Activated CD8-positive, alpha-beta T cell treated with anti-CD3 and anti-CD28 coated beads for 36 hours (primary cell): ENCODE measurements around the gene CDK5. TPM values are rescaled to one million over a fixed set of nuclear protein-coding genes. Genes with fewer than 3 reads are reported as not detected.

Experiments
- ATAC-seq: fragments of 200-7000 bp; cut with Tn5 transposase; one replicate; pipeline ENCODE4 v1.10.0; 2021; ENCODE audit warnings: mild to moderate bottlenecking, moderate library complexity
- CTCF ChIA-PET: fragments of 350-600 bp; sonication (Branson Sonifier 250); formaldehyde crosslinking; loops from one replicate; lab custom pipeline; 2021; ENCODE audit warnings: antibody characterized with exemption; lab: Charles Lee
- POLR2A ChIA-PET: fragments of 350-600 bp; sonication (Branson Sonifier 250); formaldehyde crosslinking; loops from one replicate; lab custom pipeline; 2021; ENCODE audit warnings: antibody characterized with exemption; lab: Charles Lee
- DNase-seq: peaks from one replicate; pipeline ENCODE4 v3.0.0-alpha.2; 2020
- H3K27ac Mint-ChIP-seq: one replicate; pipeline ENCODE4 v1.8.0; 2021; ENCODE audit warnings: mild to moderate bottlenecking, mixed read lengths
- H3K27me3 Mint-ChIP-seq: one replicate; pipeline ENCODE4 v1.8.0; 2021; ENCODE audit warnings: mixed read lengths
- H3K36me3 Mint-ChIP-seq: one replicate; pipeline ENCODE4 v1.8.0; 2021; ENCODE audit warnings: low read depth, mixed read lengths
- H3K4me1 Mint-ChIP-seq: one replicate; pipeline ENCODE4 v1.8.0; 2021; ENCODE audit warnings: low read depth, mixed read lengths
- H3K4me3 Mint-ChIP-seq: one replicate; pipeline ENCODE4 v1.8.0; 2021; ENCODE audit warnings: mild to moderate bottlenecking, moderate library complexity, mixed read lengths
- H3K9me3 Mint-ChIP-seq: one replicate; pipeline ENCODE4 v1.8.0; 2021; ENCODE audit warnings: mixed read lengths
- CTCF ChIP-seq: fragments of 200-600 bp; IDR thresholded peaks from one replicate; pipeline ENCODE4 v1.8.0; 2022; ENCODE audit warnings: antibody characterized with exemption, mild to moderate bottlenecking
- intact Hi-C: fragments of 100-400 bp; cut with micrococcal nuclease; formaldehyde crosslinking; loops from one replicate; pipeline ENCODE4 v1.10.0; 2022
- total RNA-seq, 2 experiments: library from RNA; stranded (reverse); gene quantifications; one replicate each; pipeline ENCODE4 v1.2.3, GENCODE V29; 2021

CDK5 gene
- total RNA-seq, 2 experiments from 2014 or later, result 9.9 to 10.4 TPM

DNA sequence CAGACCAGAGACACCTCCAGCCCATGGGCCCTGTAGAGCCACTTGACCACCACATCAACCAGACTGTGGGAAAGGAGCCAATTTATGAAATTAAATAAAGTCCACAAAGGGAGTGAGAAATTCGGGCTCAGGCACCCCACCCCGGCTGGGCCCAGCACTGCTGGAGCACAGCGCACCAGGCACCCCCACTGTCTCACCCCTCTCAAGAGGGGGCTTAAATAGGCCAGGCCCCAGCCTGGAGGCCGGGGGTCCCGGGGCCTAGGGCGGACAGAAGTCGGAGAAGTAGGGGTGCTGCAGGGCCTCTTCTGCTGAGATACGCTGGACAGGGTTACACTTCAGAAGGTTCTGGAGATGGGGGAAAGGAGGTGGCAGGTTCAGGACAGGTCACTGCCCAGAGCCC, 3.9 kb downstream of the CDK5 start:
- Mint-ChIP-seq H3K4me1 (peaks cover 15% of the 10 kb centered on the region), H3K27me3 (no peaks in the 10 kb centered on the region), H3K4me3 (no peak overlapping the region), H3K36me3 (no peaks in the 10 kb centered on the region), H3K27ac (no peak overlapping the region), H3K9me3 (no peaks in the 10 kb centered on the region)
- no peak for ATAC-seq
- ChIA-PET CTCF (no interaction called here), POLR2A (interaction anchor here (1.3 kb wide), 1 partner anchor 35 kb away, joined by 3 read pairs; no protein-coding TSS in a partner anchor)
- intact Hi-C loops, result no loop called here
- no peak for DNase-seq
- no peak for TF ChIP-seq CTCF

- POLR2A ChIA-PET, result no interaction called here
- no peak for TF ChIP-seq CTCF
- Mint-ChIP-seq H3K4me3 (no peak overlapping the region), H3K9me3 (no peaks in the 10 kb centered on the region), H3K27me3 (no peaks in the 10 kb centered on the region), H3K36me3 (no peaks in the 10 kb centered on the region), H3K4me1 (peaks cover 14% of the 10 kb centered on the region), H3K27ac (no peak overlapping the region)
- DNase-seq (no peak), ATAC-seq (no peak)
- CTCF ChIA-PET, result no interaction called here
- intact Hi-C loops, result no loop called here
Measured at GRCh38 chr7:151053096-151053495, 4.6 kb downstream of the CDK5 start.

- DNase-seq, result peak; percentile 59
- H3K27ac Mint-ChIP-seq, result no peak overlapping the region
- no peaks in the 10 kb centered on the region for H3K9me3 Mint-ChIP-seq
- peaks cover 3% of the 10 kb centered on the region for H3K4me1 Mint-ChIP-seq
- POLR2A ChIA-PET, result interaction anchor here (0.6 to 1.1 kb wide), 3 partner anchors 11 to 142 kb away, joined by 3 to 4 read pairs (median 3); no protein-coding TSS in a partner anchor
- ATAC-seq, result peak; percentile 77
- no peaks in the 10 kb centered on the region for H3K36me3 Mint-ChIP-seq
- no peak for TF ChIP-seq CTCF
- CTCF ChIA-PET, result interaction anchor here (1.0 kb wide), 1 partner anchor 59 kb away, joined by 6 read pairs; no protein-coding TSS in a partner anchor
- intact Hi-C loops, result no loop called here
- H3K4me3 Mint-ChIP-seq, result no peak overlapping the region
- H3K27me3 Mint-ChIP-seq, result no peaks in the 10 kb centered on the region
Measured at GRCh38 chr7:151051108-151051507, 6.6 kb downstream of the CDK5 start.

DNA sequence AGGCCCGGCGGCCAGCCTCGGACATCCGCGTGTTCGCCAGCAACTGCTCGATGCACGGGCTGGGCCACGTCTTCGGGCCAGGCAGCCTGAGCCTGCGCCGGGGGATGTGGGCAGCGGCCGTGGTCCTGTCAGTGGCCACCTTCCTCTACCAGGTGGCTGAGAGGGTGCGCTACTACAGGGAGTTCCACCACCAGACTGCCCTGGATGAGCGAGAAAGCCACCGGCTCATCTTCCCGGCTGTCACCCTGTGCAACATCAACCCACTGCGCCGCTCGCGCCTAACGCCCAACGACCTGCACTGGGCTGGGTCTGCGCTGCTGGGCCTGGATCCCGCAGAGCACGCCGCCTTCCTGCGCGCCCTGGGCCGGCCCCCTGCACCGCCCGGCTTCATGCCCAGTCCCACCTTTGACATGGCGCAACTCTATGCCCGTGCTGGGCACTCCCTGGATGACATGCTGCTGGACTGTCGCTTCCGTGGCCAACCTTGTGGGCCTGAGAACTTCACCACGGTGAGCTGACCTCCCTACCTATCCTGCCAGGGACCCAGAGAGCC, 8.7 kb downstream of the CDK5 start:
- Mint-ChIP-seq H3K27ac (no peak overlapping the region), H3K9me3 (no peaks in the 10 kb centered on the region), H3K4me3 (no peak overlapping the region), H3K36me3 (no peaks in the 10 kb centered on the region), H3K27me3 (no peaks in the 10 kb centered on the region), H3K4me1 (peaks cover 3% of the 10 kb centered on the region)
- ChIA-PET POLR2A (no interaction called here), CTCF (no interaction called here)
- intact Hi-C loops, result no loop called here
- no peak for TF ChIP-seq CTCF
- no peak for DNase-seq
- no peak for ATAC-seq

DNA sequence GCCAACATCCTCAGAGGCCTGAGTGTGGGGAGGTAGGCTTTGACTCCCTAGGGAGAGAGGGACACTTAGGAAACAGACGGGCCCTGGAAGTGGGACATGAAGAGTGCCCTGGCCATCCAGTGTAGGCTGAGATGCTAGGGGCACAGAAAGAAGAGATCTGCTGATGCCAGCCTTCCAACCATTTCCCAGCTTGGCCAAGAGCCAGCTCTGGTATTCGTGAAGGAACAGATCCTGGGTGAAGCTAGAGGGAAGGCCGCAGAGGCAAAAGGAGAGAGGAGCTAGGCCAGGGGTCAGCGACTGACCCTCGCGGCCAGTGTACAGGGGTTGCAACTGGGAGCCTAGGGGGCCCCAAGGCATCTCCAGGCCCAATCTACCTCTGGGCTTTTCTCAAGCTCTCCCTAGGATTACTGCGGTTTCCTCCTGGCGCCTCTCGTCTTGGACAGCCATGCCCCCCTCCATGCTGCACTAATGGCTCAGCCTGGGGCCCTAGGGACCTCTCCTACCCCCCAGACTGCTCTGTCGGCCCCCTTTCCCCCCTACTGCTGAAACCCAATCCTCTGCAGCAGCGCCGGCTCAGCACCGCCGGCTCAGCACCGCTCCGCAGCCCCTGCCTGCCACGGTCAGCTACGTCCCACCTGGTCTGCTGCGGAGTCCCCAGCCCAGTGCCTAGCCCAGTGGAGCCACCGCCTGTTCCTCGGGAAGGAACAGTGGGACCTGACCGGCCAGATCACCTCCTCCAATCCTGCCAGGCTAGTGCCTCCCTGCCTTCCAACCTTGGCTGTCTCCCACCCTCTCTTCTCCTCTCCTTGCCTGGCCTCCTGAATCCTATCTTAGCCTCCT, 9.5 kb downstream of the CDK5 start, which contains the start of gene ASIC3:
TSS of gene ASIC3 (plus strand) at position 556 of the 840 bp plus-strand sequence. CDS start 355 bp downstream, outside the sequence.
- no peaks in the 10 kb centered on the region for H3K27me3 Mint-ChIP-seq
- no peak within 1 kb of the TSS for H3K27ac Mint-ChIP-seq
- H3K4me3 Mint-ChIP-seq, result no peak within 1 kb of the TSS
- ChIA-PET CTCF (no interaction called here), POLR2A (no interaction called here)
- intact Hi-C loops, result no loop called here
- ATAC-seq, result no peak
- H3K9me3 Mint-ChIP-seq, result no peaks in the 10 kb centered on the region
- peaks cover 3% of the 10 kb centered on the region for H3K4me1 Mint-ChIP-seq
- no peaks in the 10 kb centered on the region for H3K36me3 Mint-ChIP-seq
- no peak for DNase-seq
- TF ChIP-seq CTCF, result no peak
